Stimulated activated effector memory CD8-positive, alpha-beta T cell treated with anti-CD3 and anti-CD28 coated beads, Interleukin-12 subunit alpha, Interleukin-12 subunit beta, amount 100 ng/mL, for 72 hours (primary cell): Measurements from ENCODE around the gene GALT.
"Not testable (repeated sequence)": the region's sequence is repeated elsewhere in the genome, so short reads cannot be mapped to it uniquely, and the experiment has no call there.

Source experiments
- ATAC-seq: fragments of 150-1000 bp; cut with Tn5 transposase; 2 replicates; pipeline ENCODE4 v1.10.0; 2021
- DNase-seq, 2 donors: peaks; one replicate each; pipeline ENCODE4 v3.0.0; 2021 to 2022; ENCODE audit warnings: low spot score in 2 of 2
- H3K27ac Mint-ChIP-seq: one replicate; pipeline ENCODE4 v1.8.0; 2022; ENCODE audit warnings: mild to moderate bottlenecking, mixed read lengths
- H3K36me3 Mint-ChIP-seq: one replicate; pipeline ENCODE4 v1.8.0; 2022; ENCODE audit warnings: mild to moderate bottlenecking, mixed read lengths
- H3K4me1 Mint-ChIP-seq: one replicate; pipeline ENCODE4 v1.8.0; 2022; ENCODE audit warnings: mixed read lengths
- H3K4me3 Mint-ChIP-seq: one replicate; pipeline ENCODE4 v1.8.0; 2022; ENCODE audit warnings: mild to moderate bottlenecking, mixed read lengths
- H3K9me3 Mint-ChIP-seq: one replicate; pipeline ENCODE4 v1.8.0; 2022; ENCODE audit warnings: mixed read lengths

Gene GALT

GRCh38 chr9:34636791-34637355 is 9.6 kb upstream of the GALT start:
- Mint-ChIP-seq H3K27ac (peak overlapping the region; percentile 97), H3K9me3 (no peaks in the 10 kb centered on the region), H3K4me3 (peak overlapping the region; percentile 89), H3K4me1 (peaks cover 47% of the 10 kb centered on the region), H3K36me3 (peaks cover 22% of the 10 kb centered on the region)
- DNase-seq (peak; percentile 22 to 68), ATAC-seq (peak; percentile 41)

GRCh38 chr9:34637356-34638137 is 8.9 kb upstream of the GALT start, which contains the start of gene SIGMAR1:
TSS of gene SIGMAR1 (minus strand) at chr9:34637787. CDS start at chr9:34637697, 90 bp downstream.
- Mint-ChIP-seq H3K9me3 (no peaks in the 10 kb centered on the region), H3K4me3 (peak within 1 kb of the TSS; percentile 89), H3K4me1 (peaks cover 47% of the 10 kb centered on the region), H3K27ac (peak within 1 kb of the TSS; percentile 97), H3K36me3 (peaks cover 22% of the 10 kb centered on the region)
- ATAC-seq (peak; percentile 95), DNase-seq (peak; percentile 97 to 98)

GRCh38 chr9:34638138-34638445 is 8.4 kb upstream of the GALT start:
- H3K4me1 Mint-ChIP-seq = peaks cover 47% of the 10 kb centered on the region

GRCh38 chr9:34639322-34639721 is 7.2 kb upstream of the GALT start:
- not testable (repeated sequence) for H3K9me3 Mint-ChIP-seq, DNase-seq, H3K4me3 Mint-ChIP-seq, ATAC-seq, H3K27ac Mint-ChIP-seq
- Mint-ChIP-seq H3K36me3 (peaks cover 17% of the 10 kb centered on the region), H3K4me1 (peaks cover 40% of the 10 kb centered on the region)

More at GRCh38 chr9:34638138-34638445, 8.4 kb upstream of the GALT start:
- no peaks in the 10 kb centered on the region for H3K9me3 Mint-ChIP-seq
- peak overlapping the region; percentile 97 for H3K27ac Mint-ChIP-seq
- peak overlapping the region; percentile 89 for H3K4me3 Mint-ChIP-seq
- ATAC-seq = no peak
- no peak for DNase-seq
- peaks cover 22% of the 10 kb centered on the region for H3K36me3 Mint-ChIP-seq

GRCh38 chr9:34642679-34643078 is 3.8 kb upstream of the GALT start:
- ATAC-seq (no peak), DNase-seq (no peak)
- Mint-ChIP-seq H3K4me3 (no peak overlapping the region), H3K36me3 (peaks cover 6% of the 10 kb centered on the region), H3K27ac (no peak overlapping the region), H3K4me1 (peaks cover 33% of the 10 kb centered on the region), H3K9me3 (no peaks in the 10 kb centered on the region)

- Mint-ChIP-seq H3K4me1 (peaks cover 40% of the 10 kb centered on the region), H3K4me3 (no peak overlapping the region), H3K36me3 (peaks cover 25% of the 10 kb centered on the region), H3K27ac (no peak overlapping the region), H3K9me3 (no peaks in the 10 kb centered on the region)
- ATAC-seq (no peak), DNase-seq (no peak)
Measured at GRCh38 chr9:34644766-34645314, 1.6 kb upstream of the GALT start.

GRCh38 chr9:34647084-34647403 is 569 bp downstream of the GALT start:
- no peaks in the 10 kb centered on the region for H3K9me3 Mint-ChIP-seq
- peaks cover 45% of the 10 kb centered on the region for H3K4me1 Mint-ChIP-seq
- peak overlapping the region; percentile 85 for H3K27ac Mint-ChIP-seq
- peaks cover 35% of the 10 kb centered on the region for H3K36me3 Mint-ChIP-seq
- ATAC-seq = no peak
- peak overlapping the region; percentile 89 for H3K4me3 Mint-ChIP-seq
- DNase-seq = no peak

- DNase-seq (no peak), ATAC-seq (no peak)
- peak overlapping the region; percentile 89 for H3K4me3 Mint-ChIP-seq
- H3K9me3 Mint-ChIP-seq = no peaks in the 10 kb centered on the region
- peaks cover 39% of the 10 kb centered on the region for H3K36me3 Mint-ChIP-seq
- peaks cover 51% of the 10 kb centered on the region for H3K4me1 Mint-ChIP-seq
- peak overlapping the region; percentile 85 for H3K27ac Mint-ChIP-seq
Measured at GRCh38 chr9:34647651-34648050, 1.2 kb downstream of the GALT start.

- H3K9me3 Mint-ChIP-seq = no peaks in the 10 kb centered on the region
- H3K4me1 Mint-ChIP-seq = peaks cover 59% of the 10 kb centered on the region
- peak overlapping the region; percentile 89 for H3K4me3 Mint-ChIP-seq
- H3K36me3 Mint-ChIP-seq = peaks cover 39% of the 10 kb centered on the region
- ATAC-seq = no peak
- DNase-seq = no peak
- H3K27ac Mint-ChIP-seq = no peak overlapping the region
Measured at GRCh38 chr9:34648673-34649072, 2.2 kb downstream of the GALT start.

GRCh38 chr9:34650816-34651215 is 4.3 kb downstream of the GALT start:
- Mint-ChIP-seq H3K4me3 (no peak overlapping the region), H3K36me3 (peaks cover 39% of the 10 kb centered on the region), H3K27ac (no peak overlapping the region), H3K9me3 (no peaks in the 10 kb centered on the region), H3K4me1 (peaks cover 67% of the 10 kb centered on the region)
- no peak for DNase-seq
- ATAC-seq = no peak

- Mint-ChIP-seq H3K4me3 (no peak overlapping the region), H3K36me3 (peaks cover 39% of the 10 kb centered on the region), H3K27ac (peak overlapping the region; percentile 24), H3K4me1 (peaks cover 62% of the 10 kb centered on the region), H3K9me3 (no peaks in the 10 kb centered on the region)
- ATAC-seq (no peak), DNase-seq (no peak)
Measured at GRCh38 chr9:34651321-34651720, 4.8 kb downstream of the GALT start.

GRCh38 chr9:34651876-34652601 is 5.6 kb downstream of the GALT start, which contains the start of gene IL11RA:
TSS of gene IL11RA (plus strand) at chr9:34652185. CDS start at chr9:34655218, 3,033 bp downstream.
- DNase-seq (peak in 1 of 2 donors; percentile 55), ATAC-seq (peak; percentile 84)
- H3K9me3 Mint-ChIP-seq = no peaks in the 10 kb centered on the region
- peak within 1 kb of the TSS; percentile 38 for H3K27ac Mint-ChIP-seq
- H3K36me3 Mint-ChIP-seq = peaks cover 39% of the 10 kb centered on the region
- H3K4me3 Mint-ChIP-seq = peak within 1 kb of the TSS; percentile 18
- H3K4me1 Mint-ChIP-seq = peaks cover 58% of the 10 kb centered on the region

- H3K27ac Mint-ChIP-seq = peak overlapping the region; percentile 38
- H3K4me1 Mint-ChIP-seq = peaks cover 53% of the 10 kb centered on the region
- H3K36me3 Mint-ChIP-seq = peaks cover 34% of the 10 kb centered on the region
- ATAC-seq = no peak
- peak overlapping the region; percentile 18 for H3K4me3 Mint-ChIP-seq
- no peak for DNase-seq
- no peaks in the 10 kb centered on the region for H3K9me3 Mint-ChIP-seq
Measured at GRCh38 chr9:34652602-34653000, 6.1 kb downstream of the GALT start.

GRCh38 chr9:34653151-34654072 is 6.9 kb downstream of the GALT start:
- no peaks in the 10 kb centered on the region for H3K9me3 Mint-ChIP-seq
- DNase-seq (no peak), ATAC-seq (no peak)
- peaks cover 45% of the 10 kb centered on the region for H3K4me1 Mint-ChIP-seq
- peak overlapping the region; percentile 38 for H3K27ac Mint-ChIP-seq
- H3K36me3 Mint-ChIP-seq = peaks cover 28% of the 10 kb centered on the region
- H3K4me3 Mint-ChIP-seq = no peak overlapping the region
